DMS79 (cell line): Measurements from ENCODE around the gene FAM181A.

ENCODE experiments used
- DNase-seq: peaks from one replicate; lab custom pipeline; 2025; lab: John Stamatoyannopoulos, UW

The FAM181A gene

DNA sequence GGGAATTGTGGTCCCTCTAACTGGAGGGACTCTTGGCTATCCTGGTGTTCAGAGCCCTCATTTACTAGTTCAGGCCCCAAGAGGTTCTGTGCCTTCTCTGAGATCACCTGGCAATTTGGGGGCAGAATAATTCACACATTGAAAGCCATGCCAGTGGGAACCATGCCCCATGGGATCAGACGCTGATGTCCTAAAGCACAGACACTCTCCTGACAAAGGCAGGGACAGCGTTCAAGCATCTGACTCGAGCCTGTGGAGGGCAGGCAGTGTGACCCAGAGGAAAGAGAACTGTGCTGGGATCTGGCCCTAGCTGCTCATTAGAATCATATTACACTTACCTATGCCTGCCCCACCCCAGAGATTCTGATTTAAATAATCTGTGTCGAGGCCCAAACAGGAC is 51.6 kb downstream of the FAM181A start:
- no peak for DNase-seq
